Stimulated activated naive CD8-positive, alpha-beta T cell treated with anti-CD3 and anti-CD28 coated beads, Interleukin-15, Interleukin-2, amounts not matched to agents 100 ng/mL and 50 ng/mL, for 24 hours (primary cell): Measurements from ENCODE around the gene KIF26B.

Experiments used
- H3K27ac Mint-ChIP-seq: one replicate; pipeline ENCODE4 v1.8.0; 2021; ENCODE audit warnings: mild to moderate bottlenecking, mixed read lengths
- H3K27me3 Mint-ChIP-seq: one replicate; pipeline ENCODE4 v1.8.0; 2021; ENCODE audit warnings: mixed read lengths
- H3K36me3 Mint-ChIP-seq: one replicate; pipeline ENCODE4 v1.8.0; 2021; ENCODE audit warnings: low read depth, mixed read lengths
- H3K4me1 Mint-ChIP-seq: one replicate; pipeline ENCODE4 v1.8.0; 2021; ENCODE audit warnings: low read depth, mixed read lengths
- H3K4me3 Mint-ChIP-seq: one replicate; pipeline ENCODE4 v1.8.0; 2021; ENCODE audit warnings: mild to moderate bottlenecking, mixed read lengths
- H3K9me3 Mint-ChIP-seq: one replicate; pipeline ENCODE4 v1.8.0; 2021; ENCODE audit warnings: mixed read lengths

The KIF26B gene

DNA sequence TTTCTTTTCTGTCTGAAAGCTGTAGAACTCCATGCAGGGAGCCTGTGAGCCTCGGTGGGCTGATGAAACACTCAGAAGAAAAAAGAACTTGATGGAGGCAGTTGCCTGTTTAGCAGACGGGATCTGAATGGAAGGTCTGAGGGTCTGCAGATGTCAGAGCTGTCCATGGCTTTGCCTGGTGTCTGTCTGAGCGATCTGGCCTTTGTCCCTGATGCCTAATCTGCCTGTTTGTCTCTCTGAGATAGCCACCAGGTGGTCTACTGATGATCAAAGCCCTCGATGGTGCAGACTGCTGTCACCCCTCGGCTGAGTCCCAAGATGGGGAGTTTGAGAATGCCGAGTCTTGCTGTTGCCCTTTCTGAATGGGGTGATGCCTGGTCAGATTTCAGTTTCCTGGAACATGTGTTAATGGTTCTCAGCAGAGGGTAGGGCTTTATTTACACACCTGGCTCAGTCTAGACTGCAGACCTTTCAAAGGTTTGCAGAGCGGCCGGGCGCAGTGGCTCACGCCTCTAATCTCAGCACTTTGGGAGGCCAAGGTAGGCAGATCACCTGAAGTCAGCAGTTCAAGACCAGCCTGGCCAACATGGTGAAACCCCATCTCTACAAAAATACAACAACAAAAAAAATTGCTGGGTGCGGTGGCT, 90.4 kb downstream of the KIF26B start:
- Mint-ChIP-seq H3K27ac (no peak overlapping the region), H3K9me3 (no peaks in the 10 kb centered on the region), H3K27me3 (peaks cover 3% of the 10 kb centered on the region), H3K36me3 (no peaks in the 10 kb centered on the region), H3K4me3 (no peak overlapping the region), H3K4me1 (no peaks in the 10 kb centered on the region)

DNA sequence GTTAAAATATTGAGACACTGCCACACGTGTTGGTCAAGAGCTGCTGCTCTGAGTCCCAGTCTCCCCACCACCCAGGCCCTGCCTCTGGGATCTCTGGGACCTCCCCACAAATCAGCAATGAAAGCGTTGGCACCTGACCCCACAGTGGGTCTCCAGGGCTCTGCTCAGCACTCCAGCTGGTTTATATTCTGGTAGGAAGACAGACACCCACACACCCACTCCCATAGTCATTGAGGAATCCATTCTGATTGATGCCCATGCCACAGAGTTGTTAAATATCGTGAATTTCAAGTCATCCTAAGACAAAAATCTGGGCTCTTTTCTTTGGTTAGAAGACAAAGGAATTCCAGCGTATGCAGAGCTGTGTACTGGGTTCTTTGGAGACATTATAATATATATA, 91.6 kb downstream of the KIF26B start:
- no peak overlapping the region for H3K27ac Mint-ChIP-seq
- H3K4me1 Mint-ChIP-seq = no peaks in the 10 kb centered on the region
- H3K4me3 Mint-ChIP-seq = no peak overlapping the region
- no peaks in the 10 kb centered on the region for H3K9me3 Mint-ChIP-seq
- H3K36me3 Mint-ChIP-seq = no peaks in the 10 kb centered on the region
- peaks cover 3% of the 10 kb centered on the region for H3K27me3 Mint-ChIP-seq

DNA sequence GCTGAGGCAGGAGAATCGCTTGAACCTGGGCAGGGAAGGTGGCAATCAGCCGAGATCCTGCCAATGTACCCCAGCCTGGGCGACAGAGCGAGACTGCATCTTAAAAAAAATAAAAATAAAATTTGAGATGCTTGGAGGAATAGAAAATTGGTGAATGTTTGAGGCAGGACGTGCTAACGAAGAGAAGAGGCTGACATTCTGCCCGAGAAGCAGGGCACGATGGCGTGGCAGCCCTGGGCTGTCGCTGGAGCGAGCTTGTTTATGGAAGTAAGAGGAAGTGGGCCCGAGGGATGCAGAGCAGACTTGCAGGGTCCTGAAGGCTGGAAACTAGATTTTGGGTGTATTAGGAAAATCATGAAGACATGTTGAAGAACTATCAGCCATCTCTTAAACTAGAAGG, 92.6 kb downstream of the KIF26B start:
- peaks cover under 1% of the 10 kb centered on the region for H3K9me3 Mint-ChIP-seq
- peaks cover 3% of the 10 kb centered on the region for H3K27me3 Mint-ChIP-seq
- no peaks in the 10 kb centered on the region for H3K36me3 Mint-ChIP-seq

DNA sequence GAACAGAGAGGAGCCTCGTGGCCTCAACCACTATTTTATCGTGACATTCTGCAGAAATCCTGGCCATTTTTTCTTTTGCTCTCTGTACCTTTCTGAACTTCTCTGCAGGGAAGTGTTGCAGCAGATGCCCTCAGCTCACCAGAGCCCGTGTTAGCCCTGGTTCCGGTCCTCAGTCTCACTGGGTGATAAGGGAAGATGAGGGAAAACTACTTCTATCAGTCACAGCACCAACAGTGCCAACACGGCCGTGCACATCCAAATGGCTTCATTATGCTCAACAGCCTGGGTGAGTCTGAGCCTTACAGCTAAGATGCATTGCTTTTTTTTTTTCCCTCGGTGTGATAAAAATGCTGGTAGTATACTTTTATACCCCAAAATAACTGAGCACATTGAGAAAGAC, 93.0 kb downstream of the KIF26B start:
- no peaks in the 10 kb centered on the region for H3K36me3 Mint-ChIP-seq
- H3K9me3 Mint-ChIP-seq = peaks cover 4% of the 10 kb centered on the region
- no peak overlapping the region for H3K4me3 Mint-ChIP-seq
- H3K4me1 Mint-ChIP-seq = no peaks in the 10 kb centered on the region
- H3K27me3 Mint-ChIP-seq = peaks cover 3% of the 10 kb centered on the region
- no peak overlapping the region for H3K27ac Mint-ChIP-seq

More for the DNA sequence above, 92.6 kb downstream of the KIF26B start:
- Mint-ChIP-seq H3K4me3 (no peak overlapping the region), H3K27ac (no peak overlapping the region), H3K4me1 (no peaks in the 10 kb centered on the region)

DNA sequence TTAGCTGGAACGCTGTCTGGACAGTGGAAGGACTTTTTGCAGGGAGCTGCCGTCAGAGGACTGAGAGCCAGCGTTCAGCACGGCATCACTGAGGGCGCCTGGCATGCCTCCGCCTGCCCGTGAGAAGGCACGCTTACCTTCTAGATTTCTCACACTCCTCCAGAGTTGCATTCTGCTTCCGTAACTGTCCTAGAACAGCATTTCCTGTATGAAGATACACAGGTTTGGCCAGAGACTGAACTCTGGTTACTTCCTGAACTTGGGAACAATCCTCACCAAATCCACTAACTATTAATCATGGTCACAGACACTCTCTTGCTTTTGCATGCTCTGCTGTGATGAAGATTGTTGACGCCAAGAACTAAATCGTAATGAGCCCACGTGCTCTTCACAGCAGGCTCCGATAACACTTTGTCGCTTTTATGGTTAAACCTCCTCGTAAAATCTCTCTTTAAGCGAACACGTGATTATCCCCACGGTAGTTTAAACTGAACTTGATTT, 93.5 kb downstream of the KIF26B start:
- H3K4me1 Mint-ChIP-seq = no peaks in the 10 kb centered on the region
- H3K27ac Mint-ChIP-seq = no peak overlapping the region
- peaks cover 3% of the 10 kb centered on the region for H3K27me3 Mint-ChIP-seq
- H3K9me3 Mint-ChIP-seq = peaks cover 4% of the 10 kb centered on the region
- H3K4me3 Mint-ChIP-seq = no peak overlapping the region
- H3K36me3 Mint-ChIP-seq = no peaks in the 10 kb centered on the region

DNA sequence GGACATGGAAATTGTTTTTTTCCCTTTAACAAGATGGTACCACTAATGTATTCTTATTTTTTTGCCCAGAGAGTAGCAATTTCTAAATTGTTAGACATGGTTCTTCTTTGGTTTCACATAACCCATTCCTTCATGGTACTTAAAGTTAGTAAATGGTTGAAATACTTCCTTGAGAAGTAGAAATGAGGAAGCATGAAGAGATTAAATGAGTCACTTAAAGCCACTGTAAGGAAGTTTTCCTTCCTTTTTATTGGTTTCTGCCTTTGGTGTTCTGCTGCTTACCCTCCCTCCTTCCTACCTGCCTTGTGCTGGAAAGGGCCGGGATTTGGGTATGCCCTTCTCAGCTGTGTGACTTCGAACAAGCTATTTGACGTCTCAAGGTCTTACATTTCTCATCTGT, 101.0 kb downstream of the KIF26B start:
- Mint-ChIP-seq H3K4me3 (no peak overlapping the region), H3K27me3 (peaks cover 5% of the 10 kb centered on the region), H3K36me3 (no peaks in the 10 kb centered on the region), H3K4me1 (no peaks in the 10 kb centered on the region), H3K9me3 (peaks cover 4% of the 10 kb centered on the region), H3K27ac (no peak overlapping the region)

DNA sequence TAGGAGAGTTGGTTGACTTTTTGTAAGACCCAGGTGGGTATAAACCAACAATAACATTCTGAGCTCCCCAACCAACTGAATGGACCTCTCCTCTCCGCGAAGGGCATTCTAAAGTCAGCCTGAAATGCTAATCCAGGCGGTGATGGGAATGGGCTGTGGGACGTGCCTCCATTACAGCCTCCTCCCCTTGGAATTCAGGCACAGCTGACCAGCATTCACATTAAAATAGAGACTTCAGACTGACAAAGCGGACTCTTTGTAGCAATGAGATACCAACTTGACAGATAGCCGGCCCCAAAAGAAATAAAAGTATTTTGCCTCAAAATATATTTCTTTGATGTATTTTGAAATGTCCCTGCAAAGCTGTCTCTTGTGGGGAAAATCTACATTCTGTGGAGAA, 101.7 kb downstream of the KIF26B start:
- peaks cover 4% of the 10 kb centered on the region for H3K9me3 Mint-ChIP-seq
- no peak overlapping the region for H3K27ac Mint-ChIP-seq
- peaks cover 5% of the 10 kb centered on the region for H3K27me3 Mint-ChIP-seq
- H3K36me3 Mint-ChIP-seq = no peaks in the 10 kb centered on the region
- H3K4me1 Mint-ChIP-seq = no peaks in the 10 kb centered on the region
- H3K4me3 Mint-ChIP-seq = no peak overlapping the region

DNA sequence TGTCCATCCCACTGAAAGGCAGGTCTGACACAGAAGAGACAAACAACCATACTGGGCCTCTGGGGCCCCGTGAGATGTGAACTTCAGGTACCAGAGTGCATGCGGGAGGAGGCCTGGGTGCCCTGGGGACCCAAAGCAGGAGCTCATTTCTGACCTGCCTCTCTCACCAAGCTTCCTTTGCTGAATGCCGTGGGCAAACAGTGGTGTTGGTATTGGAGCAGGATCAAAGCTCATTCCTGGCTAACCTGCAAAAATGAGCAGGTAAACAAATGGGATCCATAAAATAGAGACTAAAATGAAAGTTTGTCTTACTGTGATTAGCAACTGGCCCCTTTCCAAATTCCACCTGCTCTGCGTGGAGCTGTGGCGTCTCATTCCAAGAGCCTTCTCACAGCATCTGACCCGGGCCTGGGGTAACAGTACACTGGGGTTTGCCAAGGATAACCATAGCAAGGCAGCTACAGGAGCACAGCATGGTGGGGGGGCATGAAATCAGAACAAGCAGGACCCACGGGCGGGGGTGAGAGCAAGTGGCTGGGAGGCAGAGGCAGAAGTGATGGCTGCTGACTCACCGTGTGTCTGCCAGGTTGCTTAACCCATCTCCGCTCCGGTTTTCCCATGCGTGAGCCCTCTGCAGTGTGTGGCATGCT, 103.6 kb downstream of the KIF26B start:
- Mint-ChIP-seq H3K4me3 (no peak overlapping the region), H3K36me3 (no peaks in the 10 kb centered on the region), H3K4me1 (no peaks in the 10 kb centered on the region), H3K27ac (no peak overlapping the region), H3K9me3 (no peaks in the 10 kb centered on the region), H3K27me3 (peaks cover 5% of the 10 kb centered on the region)

DNA sequence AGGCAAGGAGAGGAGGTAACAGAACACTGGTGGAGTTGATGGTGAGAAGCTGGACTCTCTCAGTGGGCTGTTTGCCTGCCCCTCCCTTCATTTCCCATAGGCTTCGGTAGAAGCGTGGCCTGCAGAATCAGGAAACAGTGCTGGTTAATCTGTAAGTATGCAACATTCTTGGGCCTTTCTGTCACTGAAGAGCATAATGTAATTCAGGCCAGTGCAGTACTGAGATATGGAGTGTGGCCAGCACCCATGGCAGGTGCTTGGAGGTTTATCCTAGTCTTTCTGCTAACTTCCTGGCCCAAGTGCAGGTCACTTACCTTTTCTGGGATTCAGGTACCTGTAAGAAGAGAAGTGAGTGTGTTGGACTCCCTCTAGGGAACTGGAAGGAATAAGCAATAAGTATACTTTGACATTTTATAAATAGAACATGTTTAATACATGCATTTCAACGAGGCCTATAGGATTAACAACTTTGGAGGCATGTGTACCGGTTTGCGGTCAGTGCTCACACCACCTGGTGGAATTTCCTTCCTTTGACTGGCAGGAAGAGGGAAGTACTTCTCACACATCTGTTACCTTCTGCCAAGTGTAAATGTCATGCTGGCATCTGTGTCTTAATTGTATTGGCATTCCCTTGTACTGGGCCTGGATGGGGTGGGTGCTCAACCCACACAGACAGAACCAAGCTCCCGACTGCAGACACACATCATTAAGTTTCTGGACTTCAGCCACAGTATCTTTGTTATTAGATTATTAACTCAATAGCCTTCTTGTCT, 105.5 kb downstream of the KIF26B start:
- no peaks in the 10 kb centered on the region for H3K4me1 Mint-ChIP-seq
- H3K4me3 Mint-ChIP-seq = no peak overlapping the region
- H3K27me3 Mint-ChIP-seq = peaks cover 8% of the 10 kb centered on the region
- H3K9me3 Mint-ChIP-seq = no peaks in the 10 kb centered on the region
- no peaks in the 10 kb centered on the region for H3K36me3 Mint-ChIP-seq
- no peak overlapping the region for H3K27ac Mint-ChIP-seq

DNA sequence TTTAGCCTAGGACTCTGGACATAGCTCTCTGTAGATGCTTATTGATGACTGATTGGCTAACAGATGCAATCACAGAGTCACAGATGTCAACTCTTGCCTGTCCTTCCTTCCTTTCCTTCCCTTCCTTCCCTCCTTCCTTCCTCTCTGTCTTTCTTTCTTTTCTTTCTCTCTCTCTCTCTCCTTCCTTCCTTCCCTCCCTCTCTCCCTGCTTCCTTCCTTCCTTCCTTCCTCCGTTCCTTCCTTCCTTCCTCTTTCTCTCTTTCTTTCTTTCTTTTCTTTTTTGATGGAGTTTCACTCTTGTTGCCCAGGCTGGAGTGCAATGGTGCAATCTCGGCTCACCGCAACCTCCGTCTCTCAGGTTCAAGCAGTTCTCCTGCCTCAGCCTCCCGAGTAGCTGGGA, 106.1 kb downstream of the KIF26B start:
- Mint-ChIP-seq H3K9me3 (no peaks in the 10 kb centered on the region), H3K4me3 (no peak overlapping the region), H3K27ac (no peak overlapping the region), H3K27me3 (peaks cover 8% of the 10 kb centered on the region), H3K36me3 (no peaks in the 10 kb centered on the region), H3K4me1 (no peaks in the 10 kb centered on the region)

DNA sequence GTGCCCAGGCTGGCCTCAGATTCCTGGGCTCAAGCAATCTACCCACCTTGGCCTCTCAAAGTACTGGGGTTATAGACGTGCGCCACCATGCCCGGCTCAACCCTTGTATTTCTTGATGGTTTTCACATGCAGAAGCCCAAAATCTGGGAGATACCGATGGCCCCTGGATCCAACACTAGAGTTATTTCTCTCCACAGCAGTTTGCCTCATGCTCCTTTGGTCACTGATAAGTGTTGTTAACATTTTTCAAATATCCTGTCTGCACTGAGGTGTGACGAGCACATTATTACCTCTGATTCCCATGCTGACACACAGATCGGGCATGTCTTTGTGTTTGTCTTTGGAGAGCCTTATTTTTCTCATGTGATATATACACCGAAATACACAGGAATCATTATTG, 107.0 kb downstream of the KIF26B start:
- no peaks in the 10 kb centered on the region for H3K9me3 Mint-ChIP-seq
- no peaks in the 10 kb centered on the region for H3K36me3 Mint-ChIP-seq
- H3K27ac Mint-ChIP-seq = no peak overlapping the region
- H3K4me3 Mint-ChIP-seq = no peak overlapping the region
- H3K27me3 Mint-ChIP-seq = peaks cover 5% of the 10 kb centered on the region
- no peaks in the 10 kb centered on the region for H3K4me1 Mint-ChIP-seq

DNA sequence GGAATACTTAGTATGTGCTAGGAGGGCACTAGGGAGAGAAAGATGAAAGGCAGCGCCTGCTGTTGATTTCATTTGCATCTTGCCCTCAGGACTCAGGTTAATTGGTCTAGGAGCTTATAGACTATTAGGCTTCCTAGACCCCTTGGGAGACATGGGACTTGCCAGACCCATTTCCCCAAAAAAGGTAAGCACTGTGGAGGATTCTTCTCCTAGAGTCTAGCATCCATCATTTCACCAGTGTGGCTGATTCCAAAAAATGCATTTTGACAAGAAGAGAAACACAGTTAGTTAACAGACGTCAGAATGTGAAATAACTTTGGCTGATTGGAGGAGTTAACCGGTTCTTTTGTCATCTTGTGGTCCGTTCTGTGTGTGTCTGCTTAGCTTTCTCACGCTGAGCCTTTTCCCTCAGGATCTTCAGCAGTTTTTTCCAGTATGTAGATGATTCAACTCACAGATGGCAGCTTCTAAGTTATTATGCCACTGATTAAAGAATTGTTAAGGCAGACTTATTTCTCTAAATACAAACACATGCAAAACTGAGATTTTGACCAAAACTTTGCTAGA, 108.8 kb downstream of the KIF26B start:
- H3K27me3 Mint-ChIP-seq = peaks cover 3% of the 10 kb centered on the region
- no peak overlapping the region for H3K4me3 Mint-ChIP-seq
- H3K27ac Mint-ChIP-seq = no peak overlapping the region
- H3K4me1 Mint-ChIP-seq = no peaks in the 10 kb centered on the region
- H3K9me3 Mint-ChIP-seq = no peaks in the 10 kb centered on the region
- no peaks in the 10 kb centered on the region for H3K36me3 Mint-ChIP-seq

DNA sequence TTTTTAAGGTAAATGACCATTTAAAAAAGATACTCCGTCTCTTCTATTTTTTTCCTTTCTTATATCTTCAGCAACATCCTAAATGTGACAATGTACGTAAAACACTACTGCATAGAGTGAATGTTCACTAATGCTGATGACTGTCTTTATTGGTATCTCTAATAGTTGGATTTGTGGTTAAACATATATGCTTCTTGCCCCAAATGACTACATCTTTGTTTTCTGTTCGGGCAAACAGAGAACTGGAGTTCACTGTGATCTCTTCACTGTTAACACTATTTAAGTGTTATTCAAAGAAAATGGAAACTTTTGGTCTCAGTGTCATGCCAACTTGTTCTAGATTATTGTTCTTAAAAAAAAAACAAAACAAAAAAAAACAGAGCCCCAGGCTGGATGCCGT, 109.4 kb downstream of the KIF26B start:
- Mint-ChIP-seq H3K4me3 (no peak overlapping the region), H3K9me3 (no peaks in the 10 kb centered on the region), H3K27ac (no peak overlapping the region), H3K27me3 (peaks cover 3% of the 10 kb centered on the region), H3K4me1 (no peaks in the 10 kb centered on the region), H3K36me3 (no peaks in the 10 kb centered on the region)

DNA sequence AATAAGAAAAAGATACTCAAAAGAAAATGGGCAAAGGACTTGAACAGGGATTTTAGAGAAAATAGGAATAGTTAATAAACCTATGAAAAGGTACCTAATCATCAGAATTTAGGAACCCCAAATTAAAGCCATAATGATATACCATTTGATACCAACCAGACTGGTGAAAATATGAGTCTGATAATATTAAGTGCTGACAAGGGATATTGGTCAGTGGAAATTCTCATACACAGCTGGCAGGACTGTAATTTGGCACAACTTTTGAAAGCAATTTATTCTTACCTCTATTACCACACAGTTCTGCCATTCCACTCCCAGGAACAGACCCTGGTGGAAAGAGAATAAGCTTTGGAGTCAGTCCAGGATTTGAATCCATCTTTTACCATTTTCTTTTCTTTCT, 111.3 kb downstream of the KIF26B start:
- H3K27me3 Mint-ChIP-seq = peaks cover 12% of the 10 kb centered on the region
- no peak overlapping the region for H3K4me3 Mint-ChIP-seq
- H3K9me3 Mint-ChIP-seq = peaks cover 10% of the 10 kb centered on the region
- H3K4me1 Mint-ChIP-seq = no peaks in the 10 kb centered on the region
- H3K36me3 Mint-ChIP-seq = no peaks in the 10 kb centered on the region
- H3K27ac Mint-ChIP-seq = no peak overlapping the region

DNA sequence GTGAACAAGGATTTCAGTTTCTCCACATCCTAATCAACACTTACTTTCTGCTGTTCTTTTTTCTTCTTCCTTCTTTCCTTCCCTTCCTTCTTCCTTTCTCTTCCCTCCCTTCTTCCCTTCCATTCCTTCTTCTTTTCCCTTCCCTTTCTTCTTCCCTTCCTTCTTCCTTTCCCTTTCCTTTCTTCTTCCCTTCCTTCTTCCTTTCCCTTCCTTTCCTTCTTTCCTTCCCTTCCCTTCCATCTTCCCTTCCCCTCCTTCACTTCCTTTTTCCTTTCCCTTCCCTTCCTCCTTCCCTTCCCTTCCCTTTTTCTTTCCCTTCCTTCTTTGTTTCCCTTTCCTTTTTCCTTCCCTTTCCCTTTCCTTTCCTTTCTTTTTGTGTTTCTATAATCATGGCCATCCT, 115.3 kb downstream of the KIF26B start:
- peaks cover 31% of the 10 kb centered on the region for H3K27me3 Mint-ChIP-seq
- no peak overlapping the region for H3K4me3 Mint-ChIP-seq
- no peaks in the 10 kb centered on the region for H3K36me3 Mint-ChIP-seq
- H3K27ac Mint-ChIP-seq = no peak overlapping the region
- H3K9me3 Mint-ChIP-seq = peaks cover 10% of the 10 kb centered on the region
- H3K4me1 Mint-ChIP-seq = no peaks in the 10 kb centered on the region
